ENCODE measurements around the gene NOS2.
"Not testable (repeated sequence)": the region's sequence is repeated elsewhere in the genome, so short reads cannot be mapped to it uniquely, and the experiment has no call there.

NOS2 gene

DNA sequence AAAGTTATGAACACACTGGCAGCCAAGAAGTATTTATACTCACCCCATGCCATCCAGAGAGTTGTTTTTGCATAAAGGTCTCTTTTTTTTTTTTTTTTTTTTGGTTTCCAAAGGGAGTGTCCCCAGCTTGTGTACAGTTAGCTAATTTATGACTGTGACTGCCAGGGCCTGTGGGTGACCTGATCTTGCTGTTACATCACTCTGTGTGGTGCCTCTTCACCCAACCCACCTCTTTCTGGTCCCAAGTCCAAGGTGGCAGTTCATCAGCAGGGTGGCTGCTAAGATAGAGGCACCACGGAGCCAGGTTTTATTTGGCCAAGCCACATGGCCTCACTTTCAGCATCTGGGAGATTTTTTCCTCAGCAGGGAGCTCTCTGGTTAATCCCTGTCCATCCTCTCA is at the start of gene NOS2:
NOS2 (minus strand) TSS at position 8 of the 400 bp plus-strand sequence. CDS start 1,720 bp downstream, outside the sequence.
- DNase-seq = no peak

DNA sequence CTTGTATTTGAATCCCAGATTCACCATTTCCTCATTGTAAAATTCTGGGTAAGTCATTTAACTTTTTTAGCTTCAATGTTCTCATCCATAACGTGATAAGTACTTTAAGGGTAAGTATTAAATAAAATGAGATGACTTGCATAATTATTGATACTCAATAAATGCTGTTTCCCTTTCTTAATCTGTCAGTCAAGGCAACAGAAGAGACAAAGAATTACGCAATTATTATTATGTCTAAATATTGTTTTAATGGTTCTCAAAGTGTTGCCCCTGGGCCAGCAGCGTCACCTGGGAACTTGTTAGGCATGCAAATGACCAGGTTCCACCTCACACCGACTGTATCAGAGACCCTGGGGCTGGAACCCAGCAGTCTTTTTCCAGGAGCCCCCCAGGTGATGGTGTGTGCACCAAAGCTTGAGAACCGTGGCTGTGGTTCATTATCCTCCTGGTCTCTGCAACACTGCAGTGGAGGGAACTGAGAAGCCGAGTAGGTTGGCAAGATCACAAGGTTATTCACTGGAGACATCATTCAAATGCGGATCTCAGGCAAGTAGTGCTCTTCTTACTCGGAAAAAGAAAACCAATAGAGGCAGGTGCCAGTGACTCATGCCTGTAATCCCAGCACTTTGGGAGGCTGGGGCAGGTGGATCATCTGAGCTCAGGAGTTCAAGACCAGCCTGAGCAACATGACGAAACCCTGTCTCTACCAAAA is 49.3 kb upstream of the NOS2 start:
- no peak for DNase-seq

DNA sequence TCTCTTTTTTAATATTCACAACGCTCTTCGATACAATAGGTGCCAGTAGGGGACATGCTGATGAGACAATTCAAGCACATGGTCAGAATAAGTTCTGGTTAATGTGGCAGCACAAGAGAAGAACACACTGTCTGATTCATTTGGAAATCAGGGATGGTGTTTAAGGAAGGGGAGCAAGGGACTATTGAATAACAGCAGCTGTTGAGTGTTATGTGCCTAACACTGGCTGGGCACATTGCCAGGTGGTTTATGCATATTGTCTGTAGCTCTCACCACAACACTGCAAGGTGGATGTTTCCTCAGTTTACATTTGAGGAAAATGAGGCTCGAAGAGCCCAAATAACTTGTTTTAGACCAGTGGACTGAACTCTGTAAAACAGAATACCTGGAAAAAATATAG is 48.6 kb upstream of the NOS2 start:
- peak; percentile 79 for DNase-seq

DNA sequence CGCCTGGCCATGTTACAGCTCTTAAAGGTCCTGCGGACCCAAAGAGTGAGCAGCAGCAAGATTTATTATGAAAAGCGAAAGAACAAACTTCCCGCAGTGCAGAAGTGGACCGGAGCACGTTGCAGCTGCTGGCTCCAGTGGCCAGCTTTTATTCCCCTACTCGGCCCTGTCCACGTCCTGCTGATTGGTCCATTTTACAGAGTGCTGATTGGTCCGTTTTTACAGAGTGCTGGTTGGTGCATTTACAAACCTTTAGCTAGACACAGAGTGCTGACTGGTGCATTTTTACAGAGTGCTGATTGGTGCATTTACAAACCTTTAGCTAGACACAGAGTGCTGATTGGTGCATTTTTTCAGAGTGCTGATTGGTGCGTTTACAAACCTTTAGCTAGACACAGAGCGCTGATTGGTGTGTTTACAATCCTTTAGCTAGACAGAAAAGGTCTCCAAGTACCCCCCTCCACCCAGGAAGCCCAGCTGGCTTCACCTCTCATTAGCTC is 46.5 kb upstream of the NOS2 start:
- DNase-seq = not testable (repeated sequence)

DNA sequence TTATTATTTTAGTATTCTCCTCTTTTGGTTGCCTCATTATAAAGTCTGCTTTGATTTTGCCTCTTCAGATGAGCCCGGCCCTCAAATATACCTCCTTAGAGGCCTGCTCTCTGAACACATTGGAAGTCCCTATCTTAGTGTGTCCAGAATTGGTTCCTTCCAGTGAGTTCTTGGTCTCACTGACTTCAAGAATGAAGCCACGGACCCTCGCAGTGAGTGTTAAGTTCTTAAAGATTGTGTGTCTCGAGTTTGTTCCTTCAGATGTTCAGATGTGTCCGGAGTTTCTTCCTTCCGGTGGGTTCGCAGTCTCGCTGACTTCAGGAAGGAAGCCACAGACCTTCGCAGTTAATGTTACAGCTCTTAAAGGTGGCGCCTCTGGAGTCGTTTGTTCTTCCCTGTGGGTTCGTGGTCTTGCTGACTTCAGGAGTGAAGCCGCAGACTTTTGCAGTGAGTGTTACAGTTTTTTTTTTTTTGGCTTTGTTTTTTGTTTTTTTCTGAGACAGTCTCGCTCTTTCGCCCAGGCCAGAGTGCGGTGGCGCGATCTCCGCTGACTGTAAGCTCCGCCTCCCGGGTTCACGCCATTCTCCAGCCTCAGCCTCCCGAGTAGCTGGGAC is 45.8 kb upstream of the NOS2 start:
- no peak for DNase-seq

DNA sequence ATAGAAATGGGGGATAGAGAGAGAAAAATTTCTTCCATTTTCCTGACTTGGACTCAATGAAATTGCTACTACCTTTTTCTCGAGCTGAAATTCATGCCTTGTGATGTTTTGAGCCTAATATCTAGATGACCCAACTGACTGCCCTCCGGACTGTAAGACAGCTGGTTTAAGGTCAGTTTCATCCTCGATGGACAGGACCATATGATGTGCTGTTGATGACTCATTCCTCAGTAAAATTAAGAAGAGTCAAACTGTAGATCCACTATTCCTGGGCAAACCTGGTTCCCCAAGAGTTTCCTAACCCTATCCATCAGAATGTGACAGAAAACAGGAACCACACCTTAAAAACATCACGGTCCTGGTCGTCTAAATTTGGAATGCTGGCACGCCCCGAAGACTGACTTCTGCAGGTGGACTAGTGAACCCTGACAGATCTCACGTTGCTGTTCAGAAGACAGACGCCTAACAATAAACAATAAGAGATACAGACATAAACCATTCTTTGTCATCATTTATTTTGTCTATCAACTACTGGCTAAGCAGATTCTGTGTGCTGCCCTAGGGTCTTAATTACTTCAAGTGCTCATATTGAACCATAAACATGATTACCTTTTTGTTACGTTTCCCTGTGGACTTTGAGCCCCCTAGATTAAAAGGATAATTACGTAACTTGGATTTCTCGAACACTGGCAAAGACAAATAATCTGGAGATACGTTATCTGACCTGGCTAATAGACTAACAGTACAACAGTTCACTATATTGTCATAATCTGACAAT is 45.1 kb upstream of the NOS2 start:
- no peak for DNase-seq

DNA sequence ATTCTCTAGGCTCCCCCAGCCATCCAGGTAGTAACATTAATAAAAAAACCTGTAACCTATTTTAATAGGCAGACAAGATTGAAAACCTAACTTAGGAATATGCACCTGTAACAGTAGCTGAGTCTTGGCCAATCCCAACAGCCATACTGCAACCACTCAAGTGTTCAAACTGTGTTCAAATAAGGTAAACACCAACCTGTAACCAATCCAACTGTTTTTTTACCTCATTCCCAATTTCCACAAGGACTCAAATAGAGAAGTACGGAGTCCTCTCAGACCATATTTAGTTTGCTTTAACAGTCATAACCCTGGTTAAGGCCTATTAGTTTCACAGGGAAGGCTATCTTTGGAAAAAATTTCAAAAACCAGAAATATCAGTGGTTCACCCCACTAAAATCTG is 40.4 kb upstream of the NOS2 start:
- no peak for DNase-seq

DNA sequence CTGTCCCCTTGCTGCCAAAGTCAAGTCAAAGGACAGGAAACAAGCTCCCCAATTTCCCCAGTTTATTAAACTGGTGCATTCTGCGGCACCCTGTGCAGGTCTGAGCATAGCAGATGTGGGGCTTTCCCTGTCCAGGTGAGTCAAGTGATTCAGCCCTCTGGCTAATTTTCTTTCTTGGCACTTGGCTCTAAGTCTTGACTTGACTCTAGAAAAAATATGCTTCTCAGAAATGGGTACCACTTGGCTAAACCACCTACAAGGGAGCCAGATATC is 40.0 kb upstream of the NOS2 start:
- DNase-seq = not testable (repeated sequence)

DNA sequence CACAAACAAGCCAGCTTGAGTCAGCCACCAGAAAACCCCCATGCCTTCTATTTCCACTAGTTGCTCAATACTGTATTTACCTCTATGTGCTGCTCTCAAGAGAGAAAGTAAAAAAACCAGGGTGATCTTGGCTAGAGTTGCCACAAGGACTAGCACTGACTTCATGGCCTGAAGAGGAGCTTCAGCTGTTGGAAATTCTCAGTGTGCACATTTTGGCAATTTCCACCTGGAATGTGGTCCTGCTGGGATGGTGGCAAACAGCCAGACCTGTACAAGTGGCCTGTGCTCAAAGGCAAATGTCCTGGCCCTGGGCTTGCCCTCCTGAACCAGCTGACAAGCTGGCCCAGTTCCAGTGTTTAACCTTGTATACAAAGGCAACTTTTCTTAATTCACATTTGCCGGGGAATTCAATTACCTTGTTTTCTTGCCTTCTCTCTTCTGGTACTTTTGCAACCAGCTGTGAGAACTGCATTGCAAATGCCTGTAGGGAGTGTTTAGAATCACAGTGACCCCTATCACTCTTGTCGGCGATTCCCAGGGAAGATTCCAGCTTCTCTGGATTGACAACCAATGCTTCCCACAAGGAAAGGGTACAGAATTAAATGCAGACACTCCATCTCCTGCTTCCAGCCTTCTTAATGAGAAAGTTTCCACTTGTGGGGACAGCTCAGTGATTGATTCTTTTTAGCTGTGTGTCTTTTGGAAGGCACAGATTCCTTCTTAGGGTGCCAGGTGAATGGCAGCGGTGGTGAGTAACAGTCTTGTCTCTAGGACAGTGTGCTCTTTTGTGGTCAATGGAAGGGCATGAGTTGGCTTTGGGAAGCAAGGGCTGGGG is 39.5 kb upstream of the NOS2 start:
- DNase-seq = not testable (repeated sequence)

DNA sequence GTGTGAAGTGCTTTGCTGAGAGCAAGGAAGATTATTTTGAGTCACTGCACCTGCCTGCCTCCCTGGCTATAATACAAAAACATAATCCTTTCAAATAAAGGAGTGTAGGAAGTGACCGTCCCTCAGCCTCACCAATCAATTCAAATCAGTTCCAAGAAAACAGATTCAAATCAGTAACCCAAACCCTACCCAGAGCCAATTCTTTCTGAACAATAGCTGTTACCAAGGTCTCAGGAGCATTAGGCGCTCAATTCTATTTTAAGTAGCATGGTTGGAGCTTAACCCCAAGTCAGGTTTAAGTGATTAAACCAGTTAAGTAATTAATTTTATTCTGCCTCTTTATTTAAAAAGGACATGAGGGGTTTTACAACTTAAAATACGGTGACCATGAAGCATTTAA is 38.3 kb upstream of the NOS2 start:
- not testable (repeated sequence) for DNase-seq

DNA sequence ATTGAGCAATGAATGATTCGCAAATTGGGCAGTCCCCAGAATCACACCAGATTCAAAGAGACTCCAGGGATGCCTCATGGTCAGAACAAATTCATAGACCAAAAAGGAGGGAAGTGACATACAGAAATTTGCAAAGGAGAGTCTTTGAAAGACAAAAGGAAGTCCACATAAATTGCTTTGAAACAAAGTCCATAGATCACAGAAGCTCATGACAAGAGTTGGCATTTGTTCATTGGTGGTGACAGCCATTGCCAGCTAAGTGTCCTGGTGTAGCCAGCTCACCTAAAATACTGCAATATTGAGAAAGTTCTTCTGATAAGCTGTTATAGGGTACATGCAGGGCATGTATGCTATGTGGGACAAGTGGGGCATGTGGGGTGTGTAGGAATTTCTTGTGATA is 37.4 kb upstream of the NOS2 start:
- not testable (repeated sequence) for DNase-seq

DNA sequence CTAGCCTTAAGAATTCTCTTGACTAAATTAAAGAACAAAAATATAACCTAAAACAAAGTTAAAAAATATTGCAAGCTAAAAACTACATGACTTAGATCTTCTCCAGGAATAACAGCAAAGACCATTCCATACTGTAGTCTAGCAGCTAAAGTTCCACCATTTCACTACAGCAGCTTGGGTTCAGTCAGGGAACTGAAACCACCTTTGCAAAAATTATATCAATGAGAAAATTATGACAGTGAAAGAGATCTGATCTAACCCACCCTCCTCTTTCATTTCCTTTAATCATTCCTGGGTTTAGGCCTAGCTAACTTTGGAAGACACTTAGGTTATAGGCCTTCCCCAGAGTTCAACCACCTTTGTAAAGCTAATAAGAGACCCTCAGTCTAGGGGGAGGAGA is 36.3 kb upstream of the NOS2 start:
- DNase-seq = no peak

DNA sequence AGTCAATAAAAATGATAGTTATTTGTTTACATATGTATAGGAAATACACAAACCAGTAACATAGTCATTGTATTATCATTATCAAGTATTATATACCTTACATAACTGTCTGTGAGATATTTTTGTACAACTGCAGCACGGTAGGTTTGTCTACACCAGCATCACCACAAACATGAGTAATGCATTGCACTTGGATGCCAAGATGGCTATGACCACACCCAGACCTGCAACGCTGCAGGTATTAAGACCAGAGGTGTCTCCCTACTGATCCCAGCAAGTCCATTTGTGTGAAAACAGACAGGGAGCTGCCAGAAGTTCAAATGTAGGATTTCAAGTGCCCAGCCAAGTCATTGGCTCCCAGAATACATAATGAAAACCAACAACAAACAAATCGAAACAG is 34.2 kb upstream of the NOS2 start:
- no peak for DNase-seq

DNA sequence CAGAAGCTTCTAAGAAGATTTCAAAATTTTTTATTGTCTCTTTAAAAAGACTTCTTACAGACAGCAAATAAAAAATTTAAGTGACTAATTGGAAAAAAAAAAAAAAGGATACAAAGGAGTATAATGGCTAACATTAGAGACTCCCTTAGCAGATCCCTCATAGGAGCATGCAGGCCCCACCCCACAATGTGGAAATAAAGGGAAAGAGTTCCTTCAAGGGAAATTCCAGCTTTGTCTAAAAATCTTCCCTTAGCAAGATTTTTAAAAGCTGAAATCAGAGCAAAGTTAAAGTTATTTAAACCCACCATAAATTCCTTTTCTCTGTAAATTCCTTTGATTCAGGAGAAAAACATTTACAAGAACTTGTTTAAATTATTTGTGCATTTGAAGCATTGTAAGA is 32.5 kb upstream of the NOS2 start:
- DNase-seq = no peak

DNA sequence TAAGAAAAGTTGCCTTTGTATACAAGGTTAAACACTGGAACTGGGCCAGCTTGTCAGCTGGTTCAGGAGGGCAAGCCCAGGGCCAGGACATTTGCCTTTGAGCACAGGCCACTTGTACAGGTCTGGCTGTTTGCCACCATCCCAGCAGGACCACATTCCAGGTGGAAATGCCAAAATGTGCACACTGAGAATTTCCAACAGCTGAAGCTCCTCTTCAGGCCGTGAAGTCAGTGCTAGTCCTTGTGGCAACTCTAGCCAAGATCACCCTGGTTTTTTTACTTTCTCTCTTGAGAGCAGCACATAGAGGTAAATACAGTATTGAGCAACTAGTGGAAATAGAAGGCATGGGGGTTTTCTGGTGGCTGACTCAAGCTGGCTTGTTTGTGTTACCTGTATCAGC is 29.6 kb upstream of the NOS2 start:
- DNase-seq = not testable (repeated sequence)

DNA sequence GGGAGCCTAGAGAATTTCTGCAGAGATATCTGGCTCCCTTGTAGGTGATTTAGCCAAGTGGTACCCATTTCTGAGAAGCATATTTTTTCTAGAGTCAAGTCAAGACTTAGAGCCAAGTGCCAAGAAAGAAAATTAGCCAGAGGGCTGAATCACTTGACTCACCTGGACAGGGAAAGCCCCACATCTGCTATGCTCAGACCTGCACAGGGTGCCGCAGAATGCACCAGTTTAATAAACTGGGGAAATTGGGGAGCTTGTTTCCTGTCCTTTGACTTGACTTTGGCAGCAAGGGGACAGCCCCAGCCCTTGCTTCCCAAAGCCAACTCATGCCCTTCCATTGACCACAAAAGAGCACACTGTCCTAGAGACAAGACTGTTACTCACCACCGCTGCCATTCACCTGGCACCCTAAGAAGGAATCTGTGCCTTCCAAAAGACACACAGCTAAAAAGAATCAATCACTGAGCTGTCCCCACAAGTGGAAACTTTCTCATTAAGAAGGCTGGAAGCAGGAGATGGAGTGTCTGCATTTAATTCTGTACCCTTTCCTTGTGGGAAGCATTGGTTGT is 28.9 kb upstream of the NOS2 start:
- not testable (repeated sequence) for DNase-seq

DNA sequence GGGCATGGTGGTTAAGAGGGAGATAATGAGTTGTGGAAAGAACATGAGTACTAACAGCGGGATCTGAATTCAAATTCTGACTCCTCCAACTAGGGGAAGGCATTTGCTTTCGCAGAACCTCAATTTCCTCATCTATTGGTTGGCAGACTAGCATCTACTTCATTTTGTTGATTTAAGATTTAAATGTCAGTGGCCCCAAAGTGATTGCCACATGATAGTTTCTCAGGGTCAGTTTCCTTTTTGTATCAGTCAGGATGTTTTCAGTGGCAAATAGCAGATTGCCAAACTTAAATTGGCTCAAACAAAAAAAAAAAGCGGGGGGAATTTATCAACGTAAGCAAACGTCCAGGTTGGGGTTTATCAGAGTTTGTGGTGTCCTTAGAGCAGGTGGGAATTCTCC is 25.1 kb upstream of the NOS2 start:
- DNase-seq = no peak

DNA sequence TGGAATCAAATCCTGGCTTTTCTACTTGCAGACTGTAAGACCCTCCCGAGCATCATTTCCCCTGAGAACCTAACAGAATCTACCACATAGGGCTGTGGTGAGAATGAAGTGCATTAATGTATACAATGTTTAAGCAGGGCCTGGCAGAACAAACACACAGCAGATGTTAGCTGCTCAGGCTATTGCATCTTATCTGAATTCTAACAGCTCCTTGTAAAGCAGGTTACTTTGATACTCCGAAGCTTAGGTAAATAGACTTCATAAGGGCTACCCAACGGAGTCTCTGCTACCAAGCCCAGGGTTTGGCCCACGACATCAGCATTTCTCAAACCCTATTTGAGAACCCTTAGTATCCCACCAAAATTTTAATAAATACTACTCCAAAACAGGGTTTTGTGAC is 24.4 kb upstream of the NOS2 start:
- DNase-seq = no peak

DNA sequence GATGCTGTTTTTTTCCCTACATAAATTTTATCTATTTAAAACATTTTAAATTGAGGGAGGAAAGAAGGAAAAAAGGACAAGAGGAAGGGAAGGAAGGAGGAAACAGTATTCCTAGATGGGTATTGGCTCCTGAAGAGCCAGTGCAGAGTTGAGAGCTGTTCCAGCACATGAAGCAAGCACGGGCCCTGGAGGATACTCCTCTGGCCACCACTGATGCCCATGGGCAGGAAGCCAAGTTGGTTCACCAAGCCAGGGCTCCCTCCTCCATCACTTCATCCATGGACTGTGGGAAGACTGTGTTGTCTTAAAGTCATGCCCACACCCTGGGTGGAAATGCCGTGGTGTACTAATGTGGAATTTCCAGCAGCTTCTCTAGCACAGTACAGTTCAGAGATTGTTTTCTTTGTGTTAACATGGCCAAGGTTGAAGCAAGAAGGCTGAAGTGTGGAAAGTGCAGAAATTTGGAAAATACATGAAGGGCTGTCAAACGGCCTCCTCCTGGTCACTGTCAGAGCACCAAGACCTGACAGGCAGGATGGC is 23.9 kb upstream of the NOS2 start:
- no peak for DNase-seq

DNA sequence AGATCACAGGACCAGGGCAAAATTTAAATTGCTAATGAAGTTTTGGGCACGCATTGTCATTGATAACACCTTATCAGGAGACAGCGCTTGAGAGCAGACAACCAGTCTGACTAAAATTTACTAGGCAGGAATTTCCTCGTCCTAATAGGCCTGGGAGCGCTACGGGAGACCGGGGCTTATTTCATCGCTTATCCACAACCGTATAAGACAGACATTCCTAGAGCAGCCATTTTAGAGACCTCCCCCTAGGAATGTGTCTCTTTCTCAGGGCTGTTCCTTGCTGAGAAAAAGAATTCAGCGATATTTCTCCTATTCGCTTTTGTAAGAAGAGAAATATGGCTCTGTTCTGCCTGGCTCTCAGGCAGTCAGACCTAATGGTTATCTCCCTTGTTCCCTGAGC is 21.8 kb upstream of the NOS2 start:
- DNase-seq = not testable (repeated sequence)

DNA sequence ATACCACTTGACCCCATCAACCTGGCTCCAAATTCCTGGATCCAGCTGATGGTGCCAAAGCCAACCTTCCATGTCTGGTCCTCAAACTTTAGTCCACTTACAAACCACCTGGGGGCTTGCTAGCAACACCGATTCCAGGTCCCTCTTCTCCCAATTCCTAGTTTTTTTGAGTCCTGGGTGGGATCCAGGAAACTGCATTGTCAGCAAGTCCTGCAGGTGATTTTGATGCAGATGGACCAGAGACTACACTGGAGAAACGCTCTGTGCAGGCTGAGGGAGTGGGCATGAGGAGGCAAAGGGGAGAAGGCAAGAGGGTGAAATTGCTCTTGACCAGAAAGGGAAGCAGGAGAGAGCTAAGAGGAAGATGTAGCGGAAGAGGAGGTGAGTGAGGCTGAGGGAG is 21.0 kb upstream of the NOS2 start:
- no peak for DNase-seq

DNA sequence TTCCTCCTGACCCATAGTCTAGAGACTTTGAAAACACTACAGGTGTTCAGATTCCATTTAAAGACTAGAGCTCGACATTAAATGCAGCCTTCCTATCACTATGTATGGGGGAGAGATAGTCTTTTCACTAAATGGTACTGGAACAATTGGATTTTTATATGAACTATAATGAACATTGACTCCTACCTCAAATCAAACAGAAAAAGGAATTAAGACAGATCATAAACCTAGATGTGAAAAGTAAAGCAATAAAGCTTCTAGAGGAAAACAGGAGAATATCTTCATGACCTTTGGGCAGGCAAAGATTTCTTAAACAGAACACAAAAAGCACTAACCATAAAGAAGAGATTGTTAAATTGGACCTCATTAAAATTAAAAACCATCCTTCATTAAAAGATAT is 18.8 kb upstream of the NOS2 start:
- no peak for DNase-seq

Measured in NCI-H1694 (cell line).